ENCODE data around the gene DDX1. TPM values are rescaled to one million over a fixed set of nuclear protein-coding genes. Genes with fewer than 3 reads are reported as not detected.

The DDX1 gene
- total and polyA plus RNA-seq, 2 experiments from 2014 or later: 99.9 to 102 TPM

DNA sequence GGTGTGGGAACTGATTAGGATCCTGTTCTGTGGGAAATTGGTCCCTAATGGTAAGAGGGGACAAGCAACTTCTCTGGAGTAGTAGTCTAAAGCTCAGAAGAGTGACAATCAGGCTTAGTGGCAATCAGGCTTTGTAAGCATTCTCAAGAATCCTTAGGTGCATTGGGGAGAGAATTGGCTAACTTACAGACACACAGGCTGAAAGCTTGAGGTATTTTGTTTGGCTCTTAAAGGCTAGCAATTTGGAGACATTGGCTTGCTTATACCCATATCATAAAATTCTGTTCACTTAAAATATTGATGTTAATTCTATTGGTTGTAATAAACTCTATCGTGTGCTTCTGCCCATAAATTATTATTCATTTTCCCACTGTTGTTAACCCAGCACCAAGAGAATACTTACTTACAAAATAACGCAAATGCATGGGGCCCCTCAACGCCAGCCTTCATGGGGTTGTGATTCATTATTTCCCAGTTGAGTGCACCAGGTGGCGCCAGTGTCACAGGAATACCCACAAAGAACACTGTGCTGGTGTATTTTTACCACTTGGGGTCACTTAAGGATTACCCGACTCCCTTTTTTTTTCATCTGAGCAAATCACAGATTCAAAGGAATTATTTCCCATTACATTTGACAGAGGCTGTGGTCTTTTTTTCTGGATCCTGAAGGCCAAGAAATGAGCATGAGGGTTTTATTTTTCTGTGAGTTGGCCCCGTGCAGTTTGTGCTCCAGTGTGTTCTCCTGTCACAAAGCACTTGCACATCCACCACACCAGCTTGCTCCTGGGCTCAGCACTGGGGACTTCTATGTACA, 45.5 kb downstream of the DDX1 start:
- peaks cover 3% of the 10 kb centered on the region for H3K27me3 Mint-ChIP-seq (ENCODE audit: insufficient read depth, low read depth, poor library complexity)
- H3K4me1 Mint-ChIP-seq: peaks cover 9% of the 10 kb centered on the region
- H3K36me3 Mint-ChIP-seq (ENCODE audit: low read depth): peaks cover 55% of the 10 kb centered on the region
- Histone ChIP-seq H3K4me1 (ENCODE audit: insufficient read depth) (no peaks in the 10 kb centered on the region), H4K20me1 (replicated peaks; ENCODE audit: insufficient read depth) (no peaks in the 10 kb centered on the region; the same call in 1 of the 2 replicates), H2AFZ (no peak overlapping the region), H3F3A (replicated peaks; ENCODE audit: low read depth) (no peaks in the 10 kb centered on the region), H3K27ac (ENCODE audit: low read depth) (peak overlapping the region; percentile 64), H3K9me2 (ENCODE audit: insufficient read depth) (no peaks in the 10 kb centered on the region), H3K27me3 (ENCODE audit: insufficient read depth) (no peaks in the 10 kb centered on the region), H3K36me3 (ENCODE audit: insufficient read depth) (peaks cover 14% of the 10 kb centered on the region), H3K79me2 (replicated peaks; ENCODE audit: insufficient read depth) (no peaks in the 10 kb centered on the region), H3K4me2 (no peak overlapping the region), H3K4me3 (no peak overlapping the region)
- H3K9me3 Mint-ChIP-seq: peaks cover 5% of the 10 kb centered on the region; the same call in 2 of the 3 replicates
- peak; percentile 97 for ATAC-seq
- DNase-seq (ENCODE audit: low spot score): peak; percentile 85
- TF ChIP-seq ZNF114 (CRISPR knock-in tag; IDR thresholded peaks at IDR 0.05) (no peak), NANOG (IDR thresholded peaks at IDR 0.05; ENCODE audit: borderline replicate concordance) (no peak), POLR2AphosphoS5 (IDR thresholded peaks at IDR 0.05; ENCODE audit: low read depth) (no peak)
- TF ChIP-seq, protein P1, sequence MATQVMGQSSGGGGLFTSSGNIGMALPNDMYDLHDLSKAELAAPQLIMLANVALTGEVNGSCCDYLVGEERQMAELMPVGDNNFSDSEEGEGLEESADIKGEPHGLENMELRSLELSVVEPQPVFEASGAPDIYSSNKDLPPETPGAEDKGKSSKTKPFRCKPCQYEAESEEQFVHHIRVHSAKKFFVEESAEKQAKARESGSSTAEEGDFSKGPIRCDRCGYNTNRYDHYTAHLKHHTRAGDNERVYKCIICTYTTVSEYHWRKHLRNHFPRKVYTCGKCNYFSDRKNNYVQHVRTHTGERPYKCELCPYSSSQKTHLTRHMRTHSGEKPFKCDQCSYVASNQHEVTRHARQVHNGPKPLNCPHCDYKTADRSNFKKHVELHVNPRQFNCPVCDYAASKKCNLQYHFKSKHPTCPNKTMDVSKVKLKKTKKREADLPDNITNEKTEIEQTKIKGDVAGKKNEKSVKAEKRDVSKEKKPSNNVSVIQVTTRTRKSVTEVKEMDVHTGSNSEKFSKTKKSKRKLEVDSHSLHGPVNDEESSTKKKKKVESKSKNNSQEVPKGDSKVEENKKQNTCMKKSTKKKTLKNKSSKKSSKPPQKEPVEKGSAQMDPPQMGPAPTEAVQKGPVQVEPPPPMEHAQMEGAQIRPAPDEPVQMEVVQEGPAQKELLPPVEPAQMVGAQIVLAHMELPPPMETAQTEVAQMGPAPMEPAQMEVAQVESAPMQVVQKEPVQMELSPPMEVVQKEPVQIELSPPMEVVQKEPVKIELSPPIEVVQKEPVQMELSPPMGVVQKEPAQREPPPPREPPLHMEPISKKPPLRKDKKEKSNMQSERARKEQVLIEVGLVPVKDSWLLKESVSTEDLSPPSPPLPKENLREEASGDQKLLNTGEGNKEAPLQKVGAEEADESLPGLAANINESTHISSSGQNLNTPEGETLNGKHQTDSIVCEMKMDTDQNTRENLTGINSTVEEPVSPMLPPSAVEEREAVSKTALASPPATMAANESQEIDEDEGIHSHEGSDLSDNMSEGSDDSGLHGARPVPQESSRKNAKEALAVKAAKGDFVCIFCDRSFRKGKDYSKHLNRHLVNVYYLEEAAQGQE (IDR thresholded peaks at IDR 0.05; ENCODE audit: unreplicated experiment): no peak
- TF ChIP-seq, protein P2, sequence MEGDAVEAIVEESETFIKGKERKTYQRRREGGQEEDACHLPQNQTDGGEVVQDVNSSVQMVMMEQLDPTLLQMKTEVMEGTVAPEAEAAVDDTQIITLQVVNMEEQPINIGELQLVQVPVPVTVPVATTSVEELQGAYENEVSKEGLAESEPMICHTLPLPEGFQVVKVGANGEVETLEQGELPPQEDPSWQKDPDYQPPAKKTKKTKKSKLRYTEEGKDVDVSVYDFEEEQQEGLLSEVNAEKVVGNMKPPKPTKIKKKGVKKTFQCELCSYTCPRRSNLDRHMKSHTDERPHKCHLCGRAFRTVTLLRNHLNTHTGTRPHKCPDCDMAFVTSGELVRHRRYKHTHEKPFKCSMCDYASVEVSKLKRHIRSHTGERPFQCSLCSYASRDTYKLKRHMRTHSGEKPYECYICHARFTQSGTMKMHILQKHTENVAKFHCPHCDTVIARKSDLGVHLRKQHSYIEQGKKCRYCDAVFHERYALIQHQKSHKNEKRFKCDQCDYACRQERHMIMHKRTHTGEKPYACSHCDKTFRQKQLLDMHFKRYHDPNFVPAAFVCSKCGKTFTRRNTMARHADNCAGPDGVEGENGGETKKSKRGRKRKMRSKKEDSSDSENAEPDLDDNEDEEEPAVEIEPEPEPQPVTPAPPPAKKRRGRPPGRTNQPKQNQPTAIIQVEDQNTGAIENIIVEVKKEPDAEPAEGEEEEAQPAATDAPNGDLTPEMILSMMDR (conservative IDR thresholded peaks at IDR 0.05; ENCODE audit: low read depth in 2 of 2): peak; percentile 98 to 99
- no peak overlapping the region for H3K4me3 Mint-ChIP-seq
- peak overlapping the region; percentile 3; the same call in 1 of the 2 replicates for H3K27ac Mint-ChIP-seq

DNA sequence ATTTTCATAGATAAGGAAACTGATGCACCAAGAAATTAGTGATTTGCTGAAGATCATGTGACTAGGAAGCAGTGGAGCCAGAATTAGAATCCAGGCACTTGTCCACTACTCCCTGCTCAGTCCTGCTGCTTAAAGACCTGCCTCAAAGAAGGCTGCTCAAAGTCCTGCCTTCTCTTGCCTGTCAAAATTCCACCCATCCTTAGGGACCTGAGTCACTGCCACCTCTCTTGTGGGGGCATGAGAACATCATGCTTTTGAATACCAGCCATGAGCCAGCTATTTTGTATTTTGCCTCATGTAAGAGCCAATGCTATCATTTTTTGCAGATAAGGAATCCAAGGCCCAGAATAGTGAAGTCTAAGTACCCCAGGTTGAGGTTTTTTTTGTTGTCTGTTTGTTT, 47.1 kb downstream of the DDX1 start:
- Mint-ChIP-seq H3K9me3 (peaks cover 5% of the 10 kb centered on the region; the same call in 2 of the 3 replicates), H3K4me1 (peaks cover 12% of the 10 kb centered on the region), H3K36me3 (ENCODE audit: low read depth) (peaks cover 47% of the 10 kb centered on the region), H3K27ac (peak overlapping the region; percentile 26; the same call in 1 of the 2 replicates), H3K4me3 (no peak overlapping the region), H3K27me3 (ENCODE audit: insufficient read depth, low read depth, poor library complexity) (peaks cover 3% of the 10 kb centered on the region)
- H3K36me3 ChIP-seq (ENCODE audit: insufficient read depth): peaks cover 3% of the 10 kb centered on the region; the same call in 1 of the 2 replicates
- no peak overlapping the region for H3K4me3 ChIP-seq
- no peak overlapping the region for H3K27ac ChIP-seq (ENCODE audit: low read depth)
- no peaks in the 10 kb centered on the region for H3K79me2 ChIP-seq (replicated peaks; ENCODE audit: insufficient read depth)
- ATAC-seq: no peak
- no peak for DNase-seq (ENCODE audit: low spot score)
- no peak overlapping the region for H3K4me2 ChIP-seq
- no peaks in the 10 kb centered on the region for H3K27me3 ChIP-seq (ENCODE audit: insufficient read depth)
- H3K9me2 ChIP-seq (ENCODE audit: insufficient read depth): no peaks in the 10 kb centered on the region
- H3K4me1 ChIP-seq (ENCODE audit: insufficient read depth): no peaks in the 10 kb centered on the region
- H2AFZ ChIP-seq: no peak overlapping the region
- H4K20me1 ChIP-seq (replicated peaks; ENCODE audit: insufficient read depth): no peaks in the 10 kb centered on the region; the same call in 1 of the 2 replicates
- H3F3A ChIP-seq (replicated peaks; ENCODE audit: low read depth): no peaks in the 10 kb centered on the region
- TF ChIP-seq ZNF114 (CRISPR knock-in tag; IDR thresholded peaks at IDR 0.05): no peak
- no peak for TF ChIP-seq POLR2AphosphoS5 (IDR thresholded peaks at IDR 0.05; ENCODE audit: low read depth)
- no peak for TF ChIP-seq STAT1 (IDR thresholded peaks at IDR 0.05; ENCODE audit: unreplicated experiment)
- TF ChIP-seq, protein P1 (IDR thresholded peaks at IDR 0.05; ENCODE audit: unreplicated experiment): no peak
- TF ChIP-seq, protein P2 (conservative IDR thresholded peaks at IDR 0.05; ENCODE audit: low read depth in 2 of 2): no peak
- TF ChIP-seq NANOG (IDR thresholded peaks at IDR 0.05; ENCODE audit: borderline replicate concordance): no peak
- no peak for TF ChIP-seq EZH2phosphoT487 (IDR thresholded peaks at IDR 0.05; ENCODE audit: unreplicated experiment)
- no peak for TF ChIP-seq CREB1 (CRISPR knock-in tag; IDR thresholded peaks at IDR 0.05; ENCODE audit: low read depth)
- no peak for TF ChIP-seq ZNF331 (CRISPR knock-in tag; IDR thresholded peaks at IDR 0.05; ENCODE audit: low read depth)
- TF ChIP-seq EZH2 (IDR thresholded peaks at IDR 0.05; ENCODE audit: low read depth, unreplicated experiment): no peak
- TF ChIP-seq JUNB (IDR thresholded peaks at IDR 0.05; ENCODE audit: unreplicated experiment): no peak

Data from GM23338 (cell line).